NT2/D1 (cell line): Measurements from ENCODE around the gene ROPN1.

ENCODE experiments used
- YY1 ChIP-seq: IDR thresholded peaks from 2 replicates; pipeline ENCODE4 v1.6.1; 2011; ENCODE audit not compliant: insufficient read length, insufficient read depth
- ZNF274 ChIP-seq: IDR thresholded peaks from 2 replicates; pipeline ENCODE4 v1.6.1; 2011; ENCODE audit warnings: mild to moderate bottlenecking, low read depth, low read length

- TF ChIP-seq YY1 (no peak), ZNF274 (no peak)
These were observed 57.7 kb downstream of the ROPN1 start for GRCh38 chr3:123934250-123934649.
